Dedifferentiated amniotic fluid mesenchymal stem cell (primary cell): Measurements from ENCODE around the gene TTC5.
"Not testable (repeated sequence)": the region's sequence is repeated elsewhere in the genome, so short reads cannot be mapped to it uniquely, and the experiment has no call there.

Source experiments
- DNase-seq: peaks from one replicate; pipeline ENCODE4 v3.0.0-alpha.2; 2016; ENCODE audit errors: extremely low spot score

TTC5 gene

GRCh38 chr14:20302042-20302755, 3.6 kb downstream of the TTC5 start:
- DNase-seq = no peak

- DNase-seq = no peak
Measured at GRCh38 chr14:20295067-20295466, 10.7 kb downstream of the TTC5 start.

- no peak for DNase-seq
Measured at GRCh38 chr14:20294636-20295035, 11.1 kb downstream of the TTC5 start.

GRCh38 chr14:20281998-20282397, 23.8 kb downstream of the TTC5 start:
- not testable (repeated sequence) for DNase-seq

- not testable (repeated sequence) for DNase-seq
Measured at GRCh38 chr14:20280265-20280664, 25.5 kb downstream of the TTC5 start.

GRCh38 chr14:20278414-20278813, 27.3 kb downstream of the TTC5 start:
- no peak for DNase-seq

- DNase-seq = no peak
Measured at GRCh38 chr14:20277409-20277808, 28.3 kb downstream of the TTC5 start.

- DNase-seq = no peak
Measured at GRCh38 chr14:20274062-20274461, 31.7 kb downstream of the TTC5 start.

- DNase-seq = not testable (repeated sequence)
Measured at GRCh38 chr14:20264361-20264760, 41.4 kb downstream of the TTC5 start.

- no peak for DNase-seq
Measured at GRCh38 chr14:20262642-20263128, 43.1 kb downstream of the TTC5 start.

GRCh38 chr14:20247646-20248246, 58.0 kb downstream of the TTC5 start:
- DNase-seq = no peak
